ENCODE data around the gene UQCC5.

The UQCC5 gene

GRCh38 chr3:52490939-52491526 lies 45.4 kb upstream of the UQCC5 start:
- DNase-seq (ENCODE audit: extremely low read depth, low read depth): no peak
- TF ChIP-seq CTCF (IDR thresholded peaks at IDR 0.05; ENCODE audit: low read depth, low read length): no peak

- TF ChIP-seq CTCF (IDR thresholded peaks at IDR 0.05; ENCODE audit: low read depth, low read length): no peak
- DNase-seq (ENCODE audit: extremely low read depth, low read depth): no peak
These were observed 44.3 kb upstream of the UQCC5 start for GRCh38 chr3:52492059-52492458.

- no peak for TF ChIP-seq CTCF (IDR thresholded peaks at IDR 0.05; ENCODE audit: low read depth, low read length)
- DNase-seq (ENCODE audit: extremely low read depth, low read depth): no peak
These were observed 43.0 kb upstream of the UQCC5 start for GRCh38 chr3:52493232-52494017.

GRCh38 chr3:52494445-52494844 lies 42.0 kb upstream of the UQCC5 start:
- no peak for TF ChIP-seq CTCF (IDR thresholded peaks at IDR 0.05; ENCODE audit: low read depth, low read length)
- no peak for DNase-seq (ENCODE audit: extremely low read depth, low read depth)

GRCh38 chr3:52494886-52495495 lies 41.4 kb upstream of the UQCC5 start, which contains the start of gene STAB1:
STAB1 (plus strand) TSS chr3:52495338; CDS start chr3:52495414, 76 bp downstream.
- DNase-seq (ENCODE audit: extremely low read depth, low read depth): no peak
- TF ChIP-seq CTCF (IDR thresholded peaks at IDR 0.05; ENCODE audit: low read depth, low read length): no peak

GRCh38 chr3:52495777-52496602 lies 40.4 kb upstream of the UQCC5 start:
- no peak for DNase-seq (ENCODE audit: extremely low read depth, low read depth)
- no peak for TF ChIP-seq CTCF (IDR thresholded peaks at IDR 0.05; ENCODE audit: low read depth, low read length)
